Testis (tissue), 2 donors: Measurements from ENCODE around the gene PSTPIP1.

Source experiments
- POLR2A ChIP-seq: fragments of 450-650 bp; IDR thresholded peaks from one replicate; pipeline ENCODE4 v1.6.1; 2017; ENCODE audit warnings: antibody characterized with exemption, mild to moderate bottlenecking, moderate library complexity
- TF ChIP-seq, protein P1 (sequence below), 3 experiments: fragments of 450-650 bp in 2 of 3; fragments of 200-600 bp in 1 of 3; sonication (generic) in 1 of 3; IDR thresholded peaks; one replicate each; pipeline ENCODE4 v1.5.1; 2016 to 2019; ENCODE audit warnings: antibody characterized with exemption in 3 of 3, mild to moderate bottlenecking in 2 of 3, moderate library complexity in 1 of 3

DNA sequence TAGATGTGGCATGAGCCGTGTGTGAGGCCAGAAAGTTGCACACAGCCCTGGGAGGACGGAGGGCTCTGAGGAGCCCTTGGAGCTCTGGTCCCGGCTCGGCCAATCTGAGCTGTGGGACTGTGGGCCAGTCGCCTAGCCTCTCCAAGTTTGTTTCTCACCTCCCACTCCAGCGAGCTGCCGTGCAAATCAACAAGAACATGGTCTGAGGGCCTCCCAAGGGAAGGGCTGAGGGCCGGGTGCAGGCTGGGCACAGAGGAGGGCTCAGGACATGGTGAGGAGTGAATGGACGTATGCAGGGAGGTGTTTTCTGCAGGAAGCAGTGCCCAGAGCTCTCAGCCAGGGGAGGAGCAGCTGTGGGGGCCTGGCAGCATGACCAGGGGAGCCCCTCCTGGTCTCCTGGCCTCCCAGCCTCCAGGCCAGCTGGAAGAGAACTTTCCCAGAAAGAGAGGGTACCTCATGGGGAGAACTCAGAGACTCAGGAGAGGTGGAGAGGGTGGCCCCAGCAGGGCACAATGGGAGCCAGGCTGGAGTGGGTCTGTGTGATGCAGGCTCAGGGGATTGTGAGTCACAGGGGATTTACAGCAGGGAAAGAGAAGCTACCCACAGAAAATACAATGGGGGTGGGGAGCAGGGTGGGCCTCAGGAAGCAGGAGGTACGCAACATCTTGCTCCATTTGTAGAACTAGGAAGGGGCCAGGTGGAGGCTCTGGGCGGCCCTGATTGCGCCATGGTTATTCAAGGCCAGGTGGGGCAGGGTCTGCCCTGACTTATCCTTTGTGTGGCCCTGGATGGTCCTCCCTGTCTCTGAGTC is 24.8 kb downstream of the PSTPIP1 start:
- TF ChIP-seq, protein P1, sequence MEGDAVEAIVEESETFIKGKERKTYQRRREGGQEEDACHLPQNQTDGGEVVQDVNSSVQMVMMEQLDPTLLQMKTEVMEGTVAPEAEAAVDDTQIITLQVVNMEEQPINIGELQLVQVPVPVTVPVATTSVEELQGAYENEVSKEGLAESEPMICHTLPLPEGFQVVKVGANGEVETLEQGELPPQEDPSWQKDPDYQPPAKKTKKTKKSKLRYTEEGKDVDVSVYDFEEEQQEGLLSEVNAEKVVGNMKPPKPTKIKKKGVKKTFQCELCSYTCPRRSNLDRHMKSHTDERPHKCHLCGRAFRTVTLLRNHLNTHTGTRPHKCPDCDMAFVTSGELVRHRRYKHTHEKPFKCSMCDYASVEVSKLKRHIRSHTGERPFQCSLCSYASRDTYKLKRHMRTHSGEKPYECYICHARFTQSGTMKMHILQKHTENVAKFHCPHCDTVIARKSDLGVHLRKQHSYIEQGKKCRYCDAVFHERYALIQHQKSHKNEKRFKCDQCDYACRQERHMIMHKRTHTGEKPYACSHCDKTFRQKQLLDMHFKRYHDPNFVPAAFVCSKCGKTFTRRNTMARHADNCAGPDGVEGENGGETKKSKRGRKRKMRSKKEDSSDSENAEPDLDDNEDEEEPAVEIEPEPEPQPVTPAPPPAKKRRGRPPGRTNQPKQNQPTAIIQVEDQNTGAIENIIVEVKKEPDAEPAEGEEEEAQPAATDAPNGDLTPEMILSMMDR (IDR thresholded peaks at IDR 0.05) = no peak
- TF ChIP-seq POLR2A = no peak
